A549 (cell line): ENCODE results near the gene CDH22. TPM values are rescaled to one million over a fixed set of nuclear protein-coding genes. Genes with fewer than 3 reads are reported as not detected.

Source experiments
- ATAC-seq, 2 experiments: fragments of 200-7000 bp in 1 of 2; fragments of >200 bp in 1 of 2; cut with Nextera tagmentation in 1 of 2; cut with Tn5 transposase in 1 of 2; 3 replicates each; pipeline versions ENCODE4 v1.8.0 to v1.9.1; 2018 to 2020; ENCODE audit warnings: mild to moderate bottlenecking in 1 of 2, moderate library complexity in 1 of 2
- CTCF ChIA-PET: fragments of 300-600 bp; sonication (Branson Sonifier 250); formaldehyde crosslinking; extraction: SDS; loops from one replicate; lab custom pipeline; 2021; ENCODE audit warnings: antibody characterized with exemption, inconsistent platforms; lab: Yijun Ruan, JAX
- POLR2A ChIA-PET: fragments of 350-600 bp; formaldehyde crosslinking; extraction: SDS; loops from one replicate; lab custom pipeline; 2021; ENCODE audit warnings: antibody characterized with exemption, inconsistent platforms; lab: Yijun Ruan, JAX
- DNase-seq, 2 experiments: peaks; one replicate each; pipeline versions ENCODE4 v3.0.0 to v3.0.0-alpha.2; 2011 to 2016; ENCODE audit warnings: low read depth in 1 of 2, low spot score in 1 of 2
- FAIRE-seq: peaks from 2 replicates; lab custom pipeline; 2011; peaks lifted over from hg19 to GRCh38; lab: Jason Lieb, UNC
- H3K27ac ChIP-seq, 2 experiments: fragments of >200 bp; sonication (Bioruptor Twin); formaldehyde crosslinking; 3 replicates each; pipeline ENCODE4 v1.5.1; 2016 to 2017
- H3K4me1 ChIP-seq: fragments of >200 bp; sonication (Bioruptor Twin); formaldehyde crosslinking; 3 replicates; pipeline ENCODE4 v1.6.1; 2016
- H3K4me2 ChIP-seq: fragments of >200 bp; sonication (Bioruptor Twin); formaldehyde crosslinking; 3 replicates; pipeline ENCODE4 v1.6.1; 2016
- H3K4me3 ChIP-seq: fragments of >200 bp; sonication (Bioruptor Twin); formaldehyde crosslinking; 3 replicates; pipeline ENCODE4 v1.5.1; 2016
- H3K9me3 ChIP-seq: fragments of >200 bp; sonication (Bioruptor Twin); formaldehyde crosslinking; 3 replicates; pipeline ENCODE4 v1.6.1; 2016
- BHLHE40 ChIP-seq: IDR thresholded peaks from 2 replicates; pipeline ENCODE4 v1.6.1; 2012; ENCODE audit warnings: low read depth, low read length, inconsistent platforms
- CEBPB ChIP-seq, 2 experiments: fragments of >200 bp in 1 of 2; sonication (Bioruptor Twin) in 1 of 2; formaldehyde crosslinking in 1 of 2; IDR thresholded peaks; 2 replicates each; pipeline ENCODE4 v1.6.1; 2012 to 2016
- CTCF ChIP-seq: fragments of >200 bp; sonication (Bioruptor Twin); formaldehyde crosslinking; IDR thresholded peaks from 3 replicates; pipeline ENCODE4 v1.5.1; 2016
- E2F6 ChIP-seq: IDR thresholded peaks from 2 replicates; pipeline ENCODE4 v1.6.1; 2012; ENCODE audit warnings: low read depth, borderline replicate concordance
- ESRRA ChIP-seq: fragments of 150-350 bp; IDR thresholded peaks from 2 replicates; pipeline ENCODE4 v1.6.1; 2014; ENCODE audit warnings: mild to moderate bottlenecking, low read length, borderline replicate concordance
- FOSL2 ChIP-seq, 2 experiments: fragments of 450-650 bp in 1 of 2; fragments of >200 bp in 1 of 2; sonication (Bioruptor Twin) in 1 of 2; formaldehyde crosslinking; IDR thresholded peaks; 2 replicates each; pipeline versions ENCODE4 v1.5.0 to v1.6.1; 2016 to 2020; ENCODE audit warnings: mild to moderate bottlenecking in 1 of 2, moderate library complexity in 1 of 2
- GATA3 ChIP-seq: IDR thresholded peaks from 2 replicates; pipeline ENCODE4 v1.6.1; 2012; ENCODE audit warnings: borderline replicate concordance
- HDAC2 ChIP-seq: fragments of 200-600 bp; sonication (generic); IDR thresholded peaks from 2 replicates; pipeline ENCODE4 v1.6.1; 2016
- HEYL ChIP-seq: fragments of 250-450 bp; sonication (Bioruptor Pico); IDR thresholded peaks from 2 replicates; pipeline ENCODE4 v1.8.0; 2021; ENCODE audit warnings: mild to moderate bottlenecking, moderate library complexity
- HOXB13 ChIP-seq: fragments of 250-450 bp; sonication (Bioruptor Pico); IDR thresholded peaks from 2 replicates; pipeline ENCODE4 v1.5.0; 2020; ENCODE audit warnings: low read depth, mild to moderate bottlenecking, moderate library complexity
- HOXB5 ChIP-seq: fragments of 250-450 bp; sonication (Bioruptor Pico); IDR thresholded peaks from 2 replicates; pipeline ENCODE4 v1.5.0; 2020; ENCODE audit warnings: mild to moderate bottlenecking, moderate library complexity
- JUNB ChIP-seq: fragments of >200 bp; sonication (Bioruptor Twin); formaldehyde crosslinking; IDR thresholded peaks from 2 replicates; pipeline ENCODE4 v1.6.1; 2016
- KDM5A ChIP-seq: fragments of 200-600 bp; sonication (generic); IDR thresholded peaks from 2 replicates; pipeline ENCODE4 v1.6.1; 2016; ENCODE audit warnings: antibody characterized with exemption, mild to moderate bottlenecking
- MAZ ChIP-seq: fragments of 150-350 bp; IDR thresholded peaks from 2 replicates; pipeline ENCODE4 v1.6.1; 2014; ENCODE audit warnings: antibody characterized with exemption, low read depth, low read length, borderline replicate concordance
- NPAS2 ChIP-seq: fragments of 250-450 bp; sonication (Bioruptor Pico); IDR thresholded peaks from 2 replicates; pipeline ENCODE4 v1.8.0; 2022; ENCODE audit warnings: mild to moderate bottlenecking, moderate library complexity, borderline replicate concordance
- POLR2AphosphoS2 ChIP-seq: conservative IDR thresholded peaks from 2 replicates; pipeline ENCODE4 v1.6.1; 2012; ENCODE audit warnings: low read length, improper control_type of control experiment, inconsistent platforms
- RAD21 ChIP-seq, 2 experiments: fragments of >200 bp in 1 of 2; sonication (Bioruptor Twin) in 1 of 2; formaldehyde crosslinking in 1 of 2; IDR thresholded peaks in 1 of 2; conservative IDR thresholded peaks in 1 of 2; 2 replicates in 1 of 2; 3 replicates in 1 of 2; pipeline ENCODE4 v1.6.1; 2012 to 2018; ENCODE audit warnings: inconsistent platforms in 1 of 2
- RFX5 ChIP-seq: fragments of 450-650 bp; IDR thresholded peaks from 2 replicates; pipeline ENCODE4 v1.7.1; 2014; ENCODE audit warnings: antibody characterized with exemption, mild to moderate bottlenecking, moderate library complexity
- RNF2 ChIP-seq: fragments of 200-600 bp; sonication (generic); IDR thresholded peaks from 2 replicates; pipeline ENCODE4 v1.6.1; 2016; ENCODE audit warnings: low read depth, mild to moderate bottlenecking, antibody characterized with exemption, moderate library complexity, borderline replicate concordance
- SMC3 ChIP-seq: fragments of >200 bp; sonication (Bioruptor Twin); formaldehyde crosslinking; IDR thresholded peaks from 3 replicates; pipeline ENCODE4 v1.6.1; 2018; ENCODE audit warnings: inconsistent platforms
- TP53 ChIP-seq: fragments of 250-450 bp; sonication (Bioruptor Pico); IDR thresholded peaks from 2 replicates; pipeline ENCODE4 v1.5.0; 2021; ENCODE audit warnings: mild to moderate bottlenecking, moderate library complexity
- USF2 ChIP-seq: fragments of 450-650 bp; IDR thresholded peaks from 2 replicates; pipeline ENCODE4 v1.6.1; 2014; ENCODE audit warnings: antibody characterized with exemption
- ZFP36 ChIP-seq: fragments of 450-650 bp; IDR thresholded peaks from 2 replicates; pipeline ENCODE4 v1.6.1; 2014; ENCODE audit warnings: borderline replicate concordance; ENCODE audit not compliant: partially characterized antibody
- WGBS: methylation state at CpG from one replicate; pipeline ENCODE4 v1.1.6; 2017; ENCODE audit errors: missing lambda C conversion rate; 5-methylcytosine and 5-hydroxymethylcytosine counted together
- polyA plus RNA-seq, 4 experiments: library from polyadenylated mRNA; depleted of rRNA in 3 of 4; stranded (reverse); fragments of >200 nt; fragmentation: RNase III in 1 of 4; extraction: RNeasy Plus Mini Kit Qiagen cat#74134 plus additional on column Dnase treatment in 1 of 4; gene quantifications; 2 replicates in 3 of 4; 3 replicates in 1 of 4; pipeline ENCODE4 v1.2.3, GENCODE V29; 2011 to 2017

Gene CDH22
- polyA plus RNA-seq, 2 of the 4 experiments (the other 2 are of a cell fraction) = not detected

GRCh38 chr20:46128310-46129151 lies 179.8 kb downstream of the CDH22 start:
- 19% methylated on average over 12 of the region's 16 CpGs for WGBS
- no peak for TF ChIP-seq JUNB
- TF ChIP-seq NPAS2 (CRISPR knock-in tag) = no peak
- TF ChIP-seq RNF2 = no peak
- no peak for TF ChIP-seq TP53
- TF ChIP-seq HEYL (CRISPR knock-in tag) = no peak
- peak; percentile 49 for TF ChIP-seq CTCF
- no peak for TF ChIP-seq CEBPB (IDR thresholded peaks at IDR 0.05)
- TF ChIP-seq HOXB5 (CRISPR knock-in tag) = no peak
- no peak for TF ChIP-seq ZFP36
- TF ChIP-seq E2F6 = no peak
- TF ChIP-seq SMC3 = peak; percentile 40; the same call in 2 of the 3 replicates
- no peak for TF ChIP-seq MAZ
- no peak for TF ChIP-seq ESRRA
- no peak for TF ChIP-seq GATA3
- peak; percentile 62 to 65 for TF ChIP-seq RAD21 (conservative IDR thresholded peaks at IDR 0.05 in 1 of 2, IDR thresholded peaks at IDR 0.05 in 1 of 2)
- TF ChIP-seq, all 56 proteins: peak for 3
- ChIA-PET POLR2A (interaction anchor here (0.6 to 1.0 kb wide), 2 partner anchors 199 to 236 kb away, joined by 3 read pairs; no protein-coding TSS in a partner anchor), CTCF (interaction anchor here (0.6 to 2.9 kb wide), 26 partner anchors 13 to 552 kb away, joined by 3 to 21 read pairs (median 3); no protein-coding TSS in a partner anchor)
- DNase-seq (peak; percentile 29 to 53), ATAC-seq (peak; percentile 41 to 72; a peak in 4 of 6 replicates), FAIRE-seq (no peak)
- Histone ChIP-seq H3K27ac (no peak overlapping the region), H3K4me3 (no peak overlapping the region), H3K4me2 (no peak overlapping the region), H3K9me3 (no peaks in the 10 kb centered on the region), H3K4me1 (no peaks in the 10 kb centered on the region)

GRCh38 chr20:46127396-46128010 lies 180.8 kb downstream of the CDH22 start:
- Histone ChIP-seq H3K4me3 (no peak overlapping the region), H3K27ac (no peak overlapping the region)
- no peak for TF ChIP-seq HDAC2
- no peak for TF ChIP-seq POLR2AphosphoS2
- TF ChIP-seq USF2 = no peak
- no peak for TF ChIP-seq RFX5
- TF ChIP-seq CTCF = no peak
- no peak for TF ChIP-seq KDM5A
- no peak for TF ChIP-seq CEBPB (IDR thresholded peaks at IDR 0.05)
- TF ChIP-seq RAD21 (conservative IDR thresholded peaks at IDR 0.05 in 1 of 2, IDR thresholded peaks at IDR 0.05 in 1 of 2) = no peak
- no peak for TF ChIP-seq HOXB13
- TF ChIP-seq BHLHE40 = no peak
- no peak for TF ChIP-seq ZFP36
- TF ChIP-seq SMC3 = no peak
- TF ChIP-seq FOSL2 (IDR thresholded peaks at IDR 0.05) = no peak
- no peak for TF ChIP-seq FOSL2 (CRISPR knock-in tag; IDR thresholded peaks at IDR 0.05)
- TF ChIP-seq, all 56 proteins: peak for 0
- ChIA-PET POLR2A (no interaction called here), CTCF (interaction anchor here (1.1 to 2.9 kb wide), 6 partner anchors 14 to 221 kb away, joined by 3 to 21 read pairs (median 4); no protein-coding TSS in a partner anchor)
- ATAC-seq (no peak), FAIRE-seq (no peak), DNase-seq (no peak)
- Histone ChIP-seq H3K4me2 (no peak overlapping the region), H3K4me1 (no peaks in the 10 kb centered on the region), H3K9me3 (no peaks in the 10 kb centered on the region)
- WGBS = 52% methylated on average over 11 of the region's 11 CpGs
